Endothelial cell of umbilical vein (primary cell): Measurements from ENCODE around the gene CCM2.

ENCODE experiments used
- CTCF ChIP-seq, 2 donors: IDR thresholded peaks; 1 replicate in 1 of 2; 2 replicates in 1 of 2; pipeline ENCODE4 v1.5.1; 2011; ENCODE audit warnings: low read length in 2 of 2, mild to moderate bottlenecking in 2 of 2, moderate library complexity in 2 of 2, control low read depth in 1 of 2, inconsistent platforms in 1 of 2, low read depth in 1 of 2; ENCODE audit not compliant: insufficient read depth in 1 of 2; ENCODE audit errors: extremely low read depth in 1 of 2
- EZH2 ChIP-seq: IDR thresholded peaks from 2 replicates; pipeline ENCODE4 v1.6.1; 2012; ENCODE audit warnings: borderline replicate concordance, low read depth, mild to moderate bottlenecking, moderate library complexity, low read length, inconsistent platforms; ENCODE audit not compliant: severe bottlenecking
- FOS ChIP-seq: IDR thresholded peaks from 2 replicates; pipeline ENCODE4 v1.6.1; 2011; ENCODE audit warnings: mild to moderate bottlenecking, low read length, moderate library complexity, borderline replicate concordance; ENCODE audit not compliant: insufficient read depth
- JUN ChIP-seq: IDR thresholded peaks from 2 replicates; pipeline ENCODE4 v1.6.1; 2011; ENCODE audit warnings: borderline replicate concordance, low read depth; ENCODE audit not compliant: insufficient read length, insufficient read depth
- MAX ChIP-seq: IDR thresholded peaks from 2 replicates; pipeline ENCODE4 v1.6.1; 2011; ENCODE audit not compliant: insufficient read depth, insufficient read length
- MYC ChIP-seq: IDR thresholded peaks from one replicate; pipeline ENCODE4 v1.6.1; 2011; ENCODE audit warnings: mild to moderate bottlenecking, low read depth, low read length
- POLR2A ChIP-seq: IDR thresholded peaks from 2 replicates; pipeline ENCODE4 v1.6.1; 2012; ENCODE audit warnings: low read depth, mild to moderate bottlenecking, control low read depth, low read length
- POLR2AphosphoS5 ChIP-seq: IDR thresholded peaks from 2 replicates; pipeline ENCODE4 v1.6.1; 2012; ENCODE audit warnings: low read depth, mild to moderate bottlenecking, control low read depth, low read length, moderate library complexity; ENCODE audit not compliant: insufficient read depth

GRCh38 chr7:44988701-44989100 is 11.3 kb upstream of the CCM2 start:
- no peak for TF ChIP-seq CTCF (IDR thresholded peaks at IDR 0.05; ENCODE audit: extremely low read depth in 1 of 2, insufficient read depth in 1 of 2, low read depth in 1 of 2, low read length in 2 of 2)
- no peak for TF ChIP-seq POLR2AphosphoS5
- TF ChIP-seq EZH2, result no peak
- no peak for TF ChIP-seq JUN
- no peak for TF ChIP-seq POLR2A
- TF ChIP-seq FOS, result no peak
- no peak for TF ChIP-seq MYC
- TF ChIP-seq MAX, result no peak
